AG20443 (cell line): ENCODE data around the gene TSNAXIP1.
A peak's percentile ranks its signal among the peaks of the same experiment; 100 is the strongest.
"Not testable (repeated sequence)": the region's sequence is repeated elsewhere in the genome, so short reads cannot be mapped to it uniquely, and the experiment has no call there.

ENCODE experiments used
- DNase-seq: peaks from one replicate; pipeline ENCODE4 v3.0.0; 2012; ENCODE audit warnings: low spot score, mixed read lengths

The TSNAXIP1 gene

GRCh38 chr16:67833415-67834241 lies 26.9 kb downstream of the TSNAXIP1 start:
- peak; percentile 97 for DNase-seq

GRCh38 chr16:67834242-67834614 lies 27.5 kb downstream of the TSNAXIP1 start:
- no peak for DNase-seq

- DNase-seq, result not testable (repeated sequence)
These were observed 30.5 kb downstream of the TSNAXIP1 start for GRCh38 chr16:67837190-67837589.

- no peak for DNase-seq
These were observed 31.1 kb downstream of the TSNAXIP1 start for GRCh38 chr16:67837811-67838210.

GRCh38 chr16:67841198-67841815 lies 34.6 kb downstream of the TSNAXIP1 start:
- DNase-seq, result no peak

- peak; percentile 94 for DNase-seq
These were observed 35.3 kb downstream of the TSNAXIP1 start, which contains the start of gene THAP11 for GRCh38 chr16:67841816-67842508. THAP11 (plus strand) TSS chr16:67842320; CDS start chr16:67842555, 235 bp downstream.

- DNase-seq, result peak; percentile 28
These were observed 36.0 kb downstream of the TSNAXIP1 start for GRCh38 chr16:67842509-67843342.

- peak; percentile 30 for DNase-seq
These were observed 36.7 kb downstream of the TSNAXIP1 start for GRCh38 chr16:67843343-67843765.

GRCh38 chr16:67844497-67844896 lies 37.8 kb downstream of the TSNAXIP1 start:
- peak; percentile 46 for DNase-seq

- no peak for DNase-seq
These were observed 38.8 kb downstream of the TSNAXIP1 start for GRCh38 chr16:67845291-67846062.

- DNase-seq, result no peak
These were observed 39.3 kb downstream of the TSNAXIP1 start for GRCh38 chr16:67846063-67846319.

GRCh38 chr16:67846320-67847063 lies 39.8 kb downstream of the TSNAXIP1 start, which contains the start of gene NUTF2:
NUTF2 (plus strand) TSS chr16:67846933; CDS start chr16:67865131, 18,198 bp downstream.
- peak; percentile 93 for DNase-seq

- DNase-seq, result peak; percentile 83
These were observed 40.6 kb downstream of the TSNAXIP1 start, which contains the start of gene CENPT for GRCh38 chr16:67847064-67847861. CENPT (minus strand) TSS chr16:67847693; CDS start chr16:67833859, 13,834 bp downstream.

GRCh38 chr16:67848118-67848517 lies 41.4 kb downstream of the TSNAXIP1 start:
- no peak for DNase-seq

GRCh38 chr16:67853670-67854069 lies 47.0 kb downstream of the TSNAXIP1 start:
- DNase-seq, result no peak

GRCh38 chr16:67855789-67856188 lies 49.1 kb downstream of the TSNAXIP1 start:
- DNase-seq, result no peak

- no peak for DNase-seq
These were observed 50.3 kb downstream of the TSNAXIP1 start for GRCh38 chr16:67856927-67857546.

GRCh38 chr16:67857547-67858233 lies 51.0 kb downstream of the TSNAXIP1 start:
- peak; percentile 94 for DNase-seq
